ENCODE data around the gene LYSMD3.

LYSMD3 gene

DNA sequence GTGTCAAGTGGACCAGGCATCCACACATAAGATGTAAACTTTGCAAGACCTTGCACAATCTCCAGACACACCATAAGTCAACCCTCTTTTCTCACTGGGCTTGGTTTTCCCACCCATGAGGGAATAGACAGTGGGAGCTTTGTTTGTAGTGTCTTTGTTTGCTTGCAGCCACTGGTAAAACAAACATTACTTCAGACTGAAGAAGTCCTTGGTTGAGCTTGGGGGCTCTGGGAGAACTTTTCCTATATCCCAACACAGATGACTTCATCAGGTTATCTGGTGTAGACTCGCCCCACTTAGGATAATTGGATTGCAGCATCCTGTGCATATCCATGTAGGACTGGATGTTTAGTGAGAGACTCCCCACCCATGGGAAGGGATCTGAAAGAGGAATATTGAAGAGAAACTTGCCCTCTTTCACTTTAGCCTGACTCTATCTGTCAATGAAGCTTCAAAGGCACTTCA lies 17.7 kb upstream of the LYSMD3 start:
- DNase-seq (ENCODE audit: low read depth) = no peak

DNA sequence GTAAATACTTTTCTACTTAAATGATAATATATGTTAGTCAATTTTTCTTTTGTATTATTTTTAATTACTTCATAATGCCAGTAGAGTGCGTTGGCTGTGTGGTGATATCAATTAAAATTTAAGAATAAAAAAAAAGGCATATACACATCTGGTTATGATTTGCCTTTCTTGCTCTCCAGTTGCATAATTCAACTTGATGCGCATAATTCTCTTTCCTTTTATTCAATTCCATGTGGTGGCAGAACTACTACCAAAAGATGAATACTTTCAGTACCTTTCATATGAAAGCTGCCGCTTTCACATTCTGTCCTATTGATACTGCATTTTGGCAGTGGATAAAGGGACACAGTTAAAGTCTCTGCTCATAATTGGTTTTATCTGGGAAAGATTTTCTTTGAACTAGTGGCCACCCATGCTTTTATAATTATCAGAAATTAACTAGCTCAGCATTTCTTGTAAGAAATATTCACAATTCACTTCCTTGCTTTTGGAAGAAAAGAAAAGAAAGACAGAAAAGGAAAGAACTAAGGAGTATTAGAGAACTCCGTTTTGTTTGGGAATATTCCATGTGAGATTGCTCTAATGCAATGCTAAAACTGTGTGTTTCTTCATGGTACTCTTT lies 16.9 kb upstream of the LYSMD3 start:
- DNase-seq (ENCODE audit: low read depth) = no peak

DNA sequence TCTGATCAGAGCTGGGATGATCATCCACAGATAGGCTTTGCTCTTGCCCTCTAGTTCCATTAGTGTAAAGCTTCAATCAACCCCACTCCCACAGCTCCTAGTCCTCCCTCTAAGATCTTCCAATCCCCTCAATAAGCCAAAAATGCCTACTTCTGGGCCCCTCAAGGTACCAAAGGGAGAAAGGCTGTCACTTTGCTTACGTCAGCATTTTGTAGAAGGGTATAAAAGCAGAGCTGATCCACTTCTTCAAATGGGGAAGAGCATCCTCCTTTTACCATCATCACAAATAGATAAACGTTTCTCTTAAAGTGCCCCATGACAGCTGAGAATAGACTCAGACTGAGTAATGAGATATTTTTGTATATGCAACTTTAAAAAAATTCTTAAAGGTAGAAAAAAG lies 16.1 kb upstream of the LYSMD3 start:
- no peak for DNase-seq (ENCODE audit: low read depth)

DNA sequence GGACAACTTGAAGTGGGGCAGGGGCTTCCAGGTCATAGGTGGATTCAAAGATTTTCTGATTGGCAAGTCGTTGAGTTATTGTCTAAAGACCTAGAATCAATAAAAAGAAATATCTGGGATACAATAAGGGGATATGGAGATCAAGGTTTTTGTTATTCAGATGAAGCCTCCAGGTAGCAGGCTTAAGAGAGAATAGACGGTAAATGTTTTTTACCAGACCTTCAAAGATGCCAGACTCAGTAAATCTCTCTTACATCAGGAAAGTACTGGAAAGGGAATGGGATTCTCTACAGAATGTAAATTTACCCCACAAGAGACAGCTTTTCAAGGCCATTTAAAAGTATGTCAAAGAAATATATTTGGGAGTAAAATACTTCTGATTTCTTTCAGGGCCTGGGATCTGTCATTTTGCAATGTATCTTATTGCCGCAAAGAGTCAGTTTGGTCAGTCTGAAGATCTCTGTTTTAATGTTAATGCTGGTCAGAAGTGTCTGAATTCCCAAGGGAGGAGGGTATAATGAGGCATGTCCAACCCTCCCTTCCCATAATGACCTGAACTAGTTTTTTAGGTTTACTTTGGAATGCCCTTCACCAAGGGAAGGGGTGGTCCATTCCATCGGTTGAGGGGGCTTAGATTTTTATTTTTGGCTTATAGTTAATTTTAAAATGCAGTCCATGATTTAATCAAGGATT lies 13.6 kb upstream of the LYSMD3 start:
- DNase-seq (ENCODE audit: low read depth) = no peak

DNA sequence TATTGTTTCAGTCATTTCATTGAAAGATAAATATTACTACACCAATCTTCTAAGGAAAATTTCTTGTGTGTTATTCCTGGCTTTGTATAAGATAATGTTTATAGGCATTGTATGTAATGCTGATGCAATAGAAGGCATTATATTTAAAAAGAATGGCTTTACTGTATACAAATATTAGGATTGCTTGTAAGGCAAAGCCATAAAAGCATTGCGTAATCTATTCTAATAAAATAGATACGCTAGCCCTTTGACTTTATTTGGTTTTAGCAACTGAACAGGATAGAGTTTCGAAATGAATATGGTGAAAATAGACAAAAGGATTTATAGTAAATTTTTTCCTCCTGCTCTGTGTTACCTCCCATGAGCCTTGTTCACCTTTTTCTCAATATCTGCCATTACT lies 5.5 kb upstream of the LYSMD3 start:
- DNase-seq (ENCODE audit: low read depth) = no peak

DNA sequence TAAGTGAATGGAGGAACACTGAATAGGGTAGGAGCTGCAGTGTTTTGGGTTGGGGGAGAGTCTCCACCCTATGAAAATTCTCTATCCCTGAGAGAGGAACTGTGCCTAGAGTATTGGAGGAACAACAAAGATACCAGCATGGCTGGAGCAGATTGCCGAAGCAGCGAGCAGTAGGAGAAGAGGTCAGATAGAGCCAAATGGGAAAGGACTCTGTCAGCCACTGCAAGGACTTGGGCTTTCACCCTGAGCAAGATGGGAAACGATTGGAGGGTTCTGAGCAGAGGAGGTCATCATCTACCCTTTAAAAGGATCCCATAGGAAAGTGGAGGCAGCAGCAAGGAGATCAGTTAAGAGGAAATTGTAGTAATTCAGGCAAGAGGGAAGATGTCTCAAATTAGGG lies 4.4 kb upstream of the LYSMD3 start:
- DNase-seq (ENCODE audit: low read depth) = no peak

DNA sequence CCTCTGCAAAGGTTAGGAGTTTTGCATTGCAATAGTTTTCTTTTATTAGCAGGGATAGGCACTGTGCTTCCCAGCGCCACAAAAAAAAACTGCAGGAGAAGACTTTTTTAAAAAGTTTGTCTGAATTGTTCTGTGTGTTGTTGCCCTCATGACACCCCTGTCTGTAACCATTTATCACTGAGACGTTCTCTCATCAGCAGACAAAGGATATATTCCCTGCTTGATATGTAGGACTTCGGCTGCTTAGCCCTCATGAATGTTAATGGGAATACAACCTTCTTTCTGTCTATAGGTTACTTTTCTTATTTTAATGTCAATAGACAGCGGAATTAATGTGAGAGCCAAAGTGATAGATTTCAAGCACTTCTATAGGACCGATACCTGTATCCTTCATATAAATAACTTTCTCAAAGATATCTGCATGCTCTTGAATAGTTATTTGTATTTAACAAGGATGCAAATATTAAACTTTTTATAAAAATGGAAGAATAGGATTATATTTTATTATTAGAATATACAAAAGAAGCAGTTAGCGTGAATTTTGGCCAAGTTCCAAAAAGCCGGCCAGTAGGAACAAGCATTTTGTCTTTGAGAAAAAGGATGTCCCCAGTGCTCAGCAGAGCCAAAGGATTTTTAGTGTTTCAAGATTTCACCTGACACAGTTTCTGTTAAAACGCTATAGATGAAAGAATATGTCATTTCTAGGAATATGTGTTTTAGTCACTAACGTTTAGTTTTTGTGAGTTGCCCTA lies 1.5 kb upstream of the LYSMD3 start:
- no peak for DNase-seq (ENCODE audit: low read depth)

DNA sequence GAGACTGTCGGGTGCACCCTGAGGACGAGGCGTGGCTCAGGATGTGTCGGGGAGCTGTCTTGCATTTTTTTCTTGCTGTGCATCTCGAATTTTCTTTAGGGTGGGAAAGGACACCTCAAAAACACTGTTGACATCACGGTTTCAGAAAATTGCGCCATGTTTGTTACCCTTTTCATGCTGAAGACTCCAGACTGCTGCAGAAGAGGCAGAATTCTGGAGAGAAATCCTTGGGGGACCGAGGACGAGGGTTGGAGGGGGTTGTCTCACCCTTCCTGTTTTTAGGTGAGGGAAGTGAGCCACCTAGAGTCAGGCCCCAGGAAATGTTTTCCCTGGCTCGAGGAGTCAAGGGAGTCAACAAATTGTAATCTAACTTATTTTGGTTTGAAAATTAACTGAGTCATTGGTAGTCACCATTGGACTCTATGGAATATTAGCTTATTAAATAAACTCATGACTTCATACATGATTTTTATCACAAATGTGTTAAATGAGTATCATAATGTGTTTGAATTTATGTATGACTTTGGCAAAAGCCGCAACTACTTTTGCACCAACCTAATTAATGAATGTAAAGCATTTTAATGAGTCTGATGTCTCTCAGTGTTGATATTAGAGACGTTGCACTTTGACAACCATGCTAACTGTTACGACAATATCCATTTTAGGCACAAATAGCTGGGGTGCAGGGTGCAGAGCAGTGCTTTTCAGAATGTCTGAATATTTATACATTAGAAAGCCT lies 724 bp upstream of the LYSMD3 start:
- peak; percentile 30 for DNase-seq (ENCODE audit: low read depth)

DNA sequence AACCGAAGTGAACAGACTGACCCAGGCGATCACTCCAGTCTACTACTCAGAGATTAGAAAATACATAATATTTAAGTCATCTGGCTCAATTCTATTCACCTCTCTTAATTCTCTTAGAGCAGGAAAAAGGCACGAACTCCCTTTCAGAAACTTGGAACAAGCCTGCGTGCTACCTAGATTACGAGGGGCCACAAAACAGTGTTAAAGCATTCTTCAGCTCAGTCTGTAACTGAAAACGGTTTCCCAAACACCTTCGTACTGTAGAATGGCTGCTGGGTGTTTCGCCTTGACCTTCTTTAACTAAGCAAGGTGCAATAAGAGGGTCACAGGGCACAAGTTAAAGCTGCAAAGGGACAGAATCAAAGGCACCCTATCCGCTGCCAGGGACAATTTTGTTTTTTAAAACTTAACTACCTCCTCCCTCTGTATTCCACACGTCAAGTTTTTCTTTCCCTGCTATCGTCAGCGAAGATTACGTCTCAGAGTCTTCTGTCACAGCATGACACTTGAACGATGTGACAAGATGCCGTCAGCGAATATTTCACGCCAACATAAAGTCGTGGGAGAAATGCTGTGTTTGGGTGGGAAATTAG lies 687 bp downstream of the LYSMD3 start:
- DNase-seq (ENCODE audit: low read depth) = no peak

DNA sequence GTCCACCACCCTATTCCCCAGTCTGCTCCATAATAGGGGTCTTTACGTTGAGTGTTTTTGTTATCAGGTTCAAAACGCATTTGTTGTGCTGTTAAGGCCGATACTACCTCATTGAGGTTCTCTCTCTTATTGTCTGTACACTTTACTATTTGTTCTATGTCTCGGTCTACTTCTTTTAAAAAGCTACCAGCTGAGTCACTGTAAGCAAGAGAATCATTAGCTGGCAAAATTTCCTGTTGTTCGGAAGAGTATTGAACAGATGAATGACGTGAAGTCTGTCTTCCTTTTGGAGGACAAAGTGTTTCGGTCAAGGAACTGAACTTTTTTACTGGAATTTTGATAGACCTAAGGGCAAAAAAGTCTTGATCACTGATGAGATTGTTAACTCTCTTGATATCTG lies 10.3 kb downstream of the LYSMD3 start:
- no peak for DNase-seq (ENCODE audit: low read depth)

DNA sequence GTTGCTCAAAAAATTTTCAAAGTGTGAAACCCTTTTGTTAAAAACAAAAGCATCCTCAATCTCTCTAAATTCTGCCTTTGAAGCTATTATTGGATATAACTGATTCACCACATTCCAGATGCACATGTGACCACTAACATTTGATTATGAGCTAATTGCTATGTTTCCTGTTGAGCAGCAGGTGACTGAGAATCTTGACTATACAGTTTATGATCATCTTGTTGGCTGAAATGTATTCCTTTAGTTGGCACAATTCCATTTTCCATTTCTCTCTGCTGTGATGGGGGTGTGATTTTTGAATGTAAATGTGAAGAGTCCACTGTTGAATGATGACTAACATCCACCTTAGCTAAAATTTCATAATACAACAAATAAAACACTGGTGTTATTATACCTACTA lies 10.7 kb downstream of the LYSMD3 start:
- no peak for DNase-seq (ENCODE audit: low read depth)

DNA sequence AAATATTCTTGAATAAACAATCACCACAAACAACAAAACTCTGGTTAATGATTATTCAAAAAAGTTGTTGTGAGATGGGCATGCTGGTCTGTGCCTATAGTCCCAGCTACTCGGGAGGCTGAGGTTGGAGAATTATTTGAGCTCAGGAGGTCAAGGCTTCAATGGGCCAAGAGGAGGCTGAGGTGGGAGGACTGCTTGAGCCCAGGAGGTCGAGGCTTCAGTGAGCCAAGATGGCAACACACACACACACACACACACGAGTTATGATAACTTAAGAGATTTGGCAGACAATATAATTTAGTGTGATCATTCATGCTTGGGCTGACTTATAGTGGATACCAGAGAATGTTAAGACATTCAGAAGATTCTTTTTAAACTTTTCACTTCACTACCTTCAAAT lies 14.9 kb downstream of the LYSMD3 start:
- DNase-seq (ENCODE audit: low read depth) = no peak

DNA sequence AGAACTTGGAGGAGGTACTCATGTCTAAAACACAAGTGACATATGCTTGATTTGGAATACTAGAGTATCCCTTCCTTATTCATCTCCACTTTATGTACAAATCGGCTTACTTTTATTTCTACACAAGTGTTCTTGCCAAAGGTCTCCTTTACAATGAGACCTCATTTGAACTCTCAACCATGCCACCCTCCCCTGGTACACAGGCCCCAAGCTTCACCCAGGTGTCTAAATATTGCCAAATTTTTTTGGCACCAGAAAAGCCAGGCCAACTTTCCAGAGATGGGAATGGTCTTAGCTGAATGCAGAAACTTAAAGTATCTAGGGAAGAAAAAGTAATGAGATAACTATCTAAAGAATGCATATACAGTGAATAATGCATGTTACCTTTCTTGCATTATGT lies 18.9 kb downstream of the LYSMD3 start:
- DNase-seq (ENCODE audit: low read depth) = no peak

DNA sequence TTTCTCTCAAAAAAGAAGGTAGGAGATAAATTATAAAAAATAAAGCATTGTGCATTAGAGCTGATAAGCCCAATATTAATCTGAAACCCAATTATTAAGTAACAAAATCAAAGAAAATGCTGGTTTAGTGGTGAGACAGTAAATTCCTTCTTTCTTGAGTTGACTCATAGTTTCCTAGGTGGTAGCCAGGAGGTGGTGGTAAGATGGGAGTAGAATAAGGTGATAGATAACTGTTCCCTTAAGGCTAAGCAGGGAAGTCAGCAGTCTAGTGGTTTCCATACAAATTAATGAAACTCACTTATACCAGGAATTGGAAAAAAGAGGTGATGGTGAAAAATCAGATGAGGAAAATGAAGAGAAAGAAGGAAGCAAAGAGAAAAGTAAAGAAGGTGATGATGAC lies 23.2 kb downstream of the LYSMD3 start:
- no peak for DNase-seq (ENCODE audit: low read depth)

DNA sequence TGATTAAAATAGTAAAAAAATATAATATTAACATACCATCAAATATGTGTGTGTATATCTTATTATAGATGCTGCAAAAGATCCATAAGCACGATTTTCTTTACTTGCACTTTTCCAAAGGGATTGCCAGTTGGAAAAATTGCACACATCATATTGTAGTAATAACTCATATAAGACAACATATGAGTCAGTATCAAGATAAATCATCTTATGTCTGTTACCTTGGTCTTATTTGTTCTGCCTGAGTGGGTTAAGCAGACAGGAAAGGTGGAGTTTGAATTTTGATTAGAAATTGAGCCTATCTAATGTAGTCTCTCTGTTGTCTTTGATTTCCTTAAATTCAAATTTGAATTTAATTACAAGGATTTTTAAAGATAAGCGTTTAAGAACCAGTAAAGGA lies 24.6 kb downstream of the LYSMD3 start:
- DNase-seq (ENCODE audit: low read depth) = no peak

DNA sequence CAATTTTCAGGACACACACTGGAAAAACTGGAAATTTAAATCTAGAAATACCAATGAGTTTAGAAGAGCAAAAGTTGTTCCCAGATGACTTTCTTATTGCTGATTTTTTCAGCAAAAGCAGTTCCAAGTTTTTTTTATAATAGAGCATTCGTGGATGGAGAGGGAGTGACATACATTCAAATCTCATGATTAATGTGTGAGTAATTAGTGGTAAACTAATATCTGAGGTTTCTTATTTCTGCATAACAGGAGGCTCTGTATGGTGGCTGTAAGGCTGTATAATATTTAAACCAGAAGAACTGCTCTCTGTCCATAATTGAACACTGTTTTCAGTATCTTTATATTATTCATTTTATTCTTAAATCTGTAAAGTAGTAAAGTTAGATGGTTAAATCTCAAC lies 25.8 kb downstream of the LYSMD3 start:
- no peak for DNase-seq (ENCODE audit: low read depth)

DNA sequence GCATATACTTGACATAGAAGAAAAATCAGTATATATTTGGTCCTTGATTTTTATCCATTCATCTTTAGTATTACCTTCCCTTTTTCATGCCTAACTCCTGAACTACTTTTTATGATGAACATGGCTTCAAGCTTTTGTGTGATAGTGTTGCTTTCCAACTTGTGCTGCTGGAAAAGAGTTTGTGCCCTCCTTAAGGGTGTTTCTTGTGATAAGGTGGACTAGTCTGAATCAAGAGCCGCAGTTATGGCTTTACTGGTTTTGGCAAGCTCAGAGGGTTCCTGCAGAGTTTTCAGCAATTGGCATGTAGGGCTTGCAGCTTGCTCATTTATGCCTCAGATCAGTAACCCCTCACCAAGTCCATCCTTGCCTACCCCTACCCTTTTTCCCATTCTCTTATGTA lies 34.2 kb downstream of the LYSMD3 start:
- no peak for DNase-seq (ENCODE audit: low read depth)

DNA sequence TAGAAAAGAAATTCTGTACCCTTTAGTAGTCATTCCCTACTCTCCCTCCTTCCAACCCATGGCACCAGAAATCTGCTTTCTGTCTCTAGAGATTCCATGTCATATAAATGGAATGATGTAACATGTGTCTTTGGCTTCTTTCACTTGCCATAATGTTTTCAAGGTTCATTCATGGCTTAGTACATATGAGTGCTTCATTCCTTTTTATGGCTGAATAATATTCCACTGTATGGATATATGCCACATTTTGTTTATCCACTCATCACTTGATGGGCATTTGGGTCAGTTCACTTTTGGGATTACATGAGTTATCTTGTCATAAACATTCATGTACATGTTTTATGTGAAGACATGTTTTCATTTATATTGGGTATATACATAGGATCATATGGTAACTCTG lies 35.3 kb downstream of the LYSMD3 start:
- DNase-seq (ENCODE audit: low read depth) = no peak

DNA sequence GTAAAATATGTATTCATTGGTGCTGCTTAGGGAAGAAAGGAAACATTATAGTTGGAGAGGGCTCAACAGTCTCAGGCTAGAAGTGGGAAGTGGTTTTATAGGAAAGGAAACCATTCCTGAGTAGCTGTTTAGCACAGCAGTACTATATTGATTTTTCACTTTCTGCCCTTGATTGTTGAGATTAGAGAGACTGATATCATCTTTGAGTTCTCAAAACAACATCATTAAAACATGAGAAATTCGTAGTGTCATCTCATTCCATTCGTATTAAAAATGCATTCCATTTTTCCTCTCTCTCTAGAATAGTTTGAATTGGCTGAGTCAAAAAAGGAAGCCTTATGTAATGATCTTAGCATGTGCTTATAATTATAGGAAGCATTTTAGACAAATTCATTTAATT lies 40.6 kb downstream of the LYSMD3 start:
- DNase-seq (ENCODE audit: low read depth) = no peak

DNA sequence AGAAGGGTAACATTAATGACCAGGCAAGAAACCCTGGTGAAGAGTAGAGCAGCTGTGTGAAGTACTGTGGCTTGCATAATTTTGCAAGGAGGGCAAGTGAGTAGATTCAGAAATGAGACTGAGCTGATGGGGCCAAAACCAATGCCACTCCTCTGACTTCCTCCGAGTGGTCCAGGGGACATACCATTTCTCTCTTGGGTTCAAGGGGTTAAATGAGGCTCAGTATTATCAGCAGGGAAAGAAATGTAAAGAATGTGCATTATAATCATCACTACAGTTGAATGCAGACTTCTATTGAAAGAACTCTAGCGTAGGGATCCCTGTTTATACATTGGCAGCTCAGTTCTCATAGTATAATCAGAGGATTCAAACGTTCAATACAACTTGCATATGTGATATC lies 44.8 kb downstream of the LYSMD3 start:
- no peak for DNase-seq (ENCODE audit: low read depth)

DNA sequence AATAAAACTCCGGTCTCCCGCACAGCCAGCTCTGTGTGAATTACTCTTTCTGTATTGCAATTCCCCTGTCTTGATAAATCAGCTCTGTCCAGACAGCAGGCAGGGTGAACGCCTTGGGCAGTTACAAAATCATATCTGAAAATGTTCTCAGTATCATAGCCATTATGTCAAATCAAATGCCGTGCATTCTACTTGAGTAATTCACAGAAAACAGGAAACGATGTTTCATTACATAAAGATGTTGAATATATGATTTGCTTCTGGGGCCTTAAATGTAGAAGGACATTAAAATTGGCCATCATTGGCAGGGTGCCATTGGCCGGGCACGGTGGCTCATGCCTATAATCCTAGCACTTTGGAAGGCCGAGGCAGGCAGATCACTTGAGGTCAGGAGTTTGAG lies 46.2 kb downstream of the LYSMD3 start:
- no peak for DNase-seq (ENCODE audit: low read depth)

DNA sequence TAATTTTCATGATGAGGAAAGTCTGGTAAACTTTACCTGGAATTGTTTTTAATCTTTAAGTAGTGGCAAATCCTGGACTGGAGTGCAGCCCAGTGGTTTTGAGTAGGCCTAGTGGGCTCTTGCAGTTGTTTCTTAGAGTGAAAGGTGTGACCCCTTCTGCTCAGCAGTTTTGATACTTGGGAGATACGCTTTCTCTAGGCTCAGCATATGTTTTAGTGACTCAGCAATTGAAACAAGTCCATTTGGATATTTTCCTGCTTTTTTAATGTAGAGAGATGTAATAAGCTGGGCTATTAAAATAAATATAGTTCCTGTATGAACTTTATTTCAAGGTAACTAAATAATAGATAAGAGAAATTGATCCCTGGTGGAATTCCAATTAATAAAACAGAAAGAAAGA lies 48.7 kb downstream of the LYSMD3 start:
- no peak for DNase-seq (ENCODE audit: low read depth)
